ENCODE measurements around the gene C16orf89. TPM values are rescaled to one million over a fixed set of nuclear protein-coding genes. Genes with fewer than 3 reads are reported as not detected.

The C16orf89 gene
- total and polyA plus RNA-seq, 10 of the 15 experiments (the other 5 are each of a cell fraction or from before 2014, with no cell fraction given) = not detected

DNA sequence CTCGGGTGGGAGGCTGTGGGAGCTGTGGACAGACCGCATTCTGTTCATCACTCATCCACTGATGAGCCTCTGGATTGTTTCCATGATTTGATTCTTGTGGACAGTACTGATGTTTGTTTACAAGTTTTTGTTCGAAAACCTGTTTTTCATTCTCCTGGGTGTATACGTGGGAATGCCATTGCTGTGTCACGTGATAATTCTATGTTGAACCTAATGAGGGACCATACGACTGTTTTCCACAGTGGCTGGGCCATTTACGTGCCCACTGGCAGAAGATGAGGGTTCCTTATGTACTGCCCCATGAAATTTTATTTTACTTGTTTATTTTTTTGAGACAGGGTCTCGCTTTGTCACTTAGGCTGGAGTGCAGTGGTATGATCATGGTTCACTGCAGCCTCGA, 3.3 kb upstream of the C16orf89 start (continued):
- TF ChIP-seq, protein P1, sequence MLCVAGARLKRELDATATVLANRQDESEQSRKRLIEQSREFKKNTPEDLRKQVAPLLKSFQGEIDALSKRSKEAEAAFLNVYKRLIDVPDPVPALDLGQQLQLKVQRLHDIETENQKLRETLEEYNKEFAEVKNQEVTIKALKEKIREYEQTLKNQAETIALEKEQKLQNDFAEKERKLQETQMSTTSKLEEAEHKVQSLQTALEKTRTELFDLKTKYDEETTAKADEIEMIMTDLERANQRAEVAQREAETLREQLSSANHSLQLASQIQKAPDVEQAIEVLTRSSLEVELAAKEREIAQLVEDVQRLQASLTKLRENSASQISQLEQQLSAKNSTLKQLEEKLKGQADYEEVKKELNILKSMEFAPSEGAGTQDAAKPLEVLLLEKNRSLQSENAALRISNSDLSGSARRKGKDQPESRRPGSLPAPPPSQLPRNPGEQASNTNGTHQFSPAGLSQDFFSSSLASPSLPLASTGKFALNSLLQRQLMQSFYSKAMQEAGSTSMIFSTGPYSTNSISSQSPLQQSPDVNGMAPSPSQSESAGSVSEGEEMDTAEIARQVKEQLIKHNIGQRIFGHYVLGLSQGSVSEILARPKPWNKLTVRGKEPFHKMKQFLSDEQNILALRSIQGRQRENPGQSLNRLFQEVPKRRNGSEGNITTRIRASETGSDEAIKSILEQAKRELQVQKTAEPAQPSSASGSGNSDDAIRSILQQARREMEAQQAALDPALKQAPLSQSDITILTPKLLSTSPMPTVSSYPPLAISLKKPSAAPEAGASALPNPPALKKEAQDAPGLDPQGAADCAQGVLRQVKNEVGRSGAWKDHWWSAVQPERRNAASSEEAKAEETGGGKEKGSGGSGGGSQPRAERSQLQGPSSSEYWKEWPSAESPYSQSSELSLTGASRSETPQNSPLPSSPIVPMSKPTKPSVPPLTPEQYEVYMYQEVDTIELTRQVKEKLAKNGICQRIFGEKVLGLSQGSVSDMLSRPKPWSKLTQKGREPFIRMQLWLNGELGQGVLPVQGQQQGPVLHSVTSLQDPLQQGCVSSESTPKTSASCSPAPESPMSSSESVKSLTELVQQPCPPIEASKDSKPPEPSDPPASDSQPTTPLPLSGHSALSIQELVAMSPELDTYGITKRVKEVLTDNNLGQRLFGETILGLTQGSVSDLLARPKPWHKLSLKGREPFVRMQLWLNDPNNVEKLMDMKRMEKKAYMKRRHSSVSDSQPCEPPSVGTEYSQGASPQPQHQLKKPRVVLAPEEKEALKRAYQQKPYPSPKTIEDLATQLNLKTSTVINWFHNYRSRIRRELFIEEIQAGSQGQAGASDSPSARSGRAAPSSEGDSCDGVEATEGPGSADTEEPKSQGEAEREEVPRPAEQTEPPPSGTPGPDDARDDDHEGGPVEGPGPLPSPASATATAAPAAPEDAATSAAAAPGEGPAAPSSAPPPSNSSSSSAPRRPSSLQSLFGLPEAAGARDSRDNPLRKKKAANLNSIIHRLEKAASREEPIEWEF (IDR thresholded peaks at IDR 0.05; ENCODE audit: insufficient replicate concordance, low read depth, low read length) = no peak

DNA sequence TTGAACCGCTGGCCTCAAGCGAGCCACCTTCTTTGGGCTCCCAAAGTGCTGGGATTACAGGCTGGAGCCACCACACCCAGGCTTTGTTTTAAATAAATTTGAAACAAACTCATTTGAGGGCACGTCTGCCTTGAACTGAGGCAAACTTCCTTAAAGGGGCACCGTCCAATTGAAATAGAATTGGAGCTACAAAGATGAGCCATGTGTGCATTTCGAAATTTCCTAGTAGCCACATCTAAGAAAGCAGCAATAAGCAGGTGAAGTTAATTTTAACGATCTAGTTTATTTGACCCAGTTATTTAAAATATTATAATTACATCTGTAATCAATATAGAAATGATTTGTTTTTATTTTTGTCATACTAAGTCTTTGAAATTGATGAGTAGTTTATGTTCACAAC, 755 bp upstream of the C16orf89 start:
- Histone ChIP-seq H3K4me1 (ENCODE audit: control insufficient read depth, insufficient read depth, low read length) (peaks cover 21% of the 10 kb centered on the region), H3K9ac (ENCODE audit: control insufficient read depth, insufficient read depth, low read length) (no peak overlapping the region), H4K20me1 (ENCODE audit: control insufficient read depth, insufficient read depth) (no peaks in the 10 kb centered on the region), H3K4me2 (ENCODE audit: control insufficient read depth, insufficient read depth) (no peak overlapping the region), H3K79me2 (ENCODE audit: control insufficient read depth, insufficient read depth, low read length) (no peaks in the 10 kb centered on the region), H3K4me3 (no peak overlapping the region), H3K36me3 (ENCODE audit: control insufficient read depth in 2 of 2, insufficient read depth in 2 of 2, low read length in 1 of 2) (no peaks in the 10 kb centered on the region), H2AFZ (ENCODE audit: control insufficient read depth, low read depth, low read length) (no peak overlapping the region), H3K27me3 (replicated peaks in 1 of 2; ENCODE audit: control insufficient read depth in 2 of 2, insufficient read depth in 2 of 2, low read length in 1 of 2) (no peaks in the 10 kb centered on the region; a peak in 1 of 4 replicates), H3K27ac (ENCODE audit: control insufficient read depth, insufficient read depth) (no peak overlapping the region), H3K9me3 (replicated peaks; ENCODE audit: control insufficient read depth, insufficient read depth, low read length) (no peaks in the 10 kb centered on the region; the same call in 2 of the 3 replicates)
- ChIA-PET RAD21 (ENCODE audit: unreplicated experiment) (no interaction called here), CTCF (interaction anchor here (0.6 to 1.2 kb wide), 2 partner anchors 18 to 301 kb away, joined by 4 read pairs; no protein-coding TSS in a partner anchor), POLR2A (no interaction called here), SMC1A (ENCODE audit: uncharacterized antibody, unreplicated experiment) (no interaction called here)
- no peak for TF ChIP-seq RAD51 (IDR thresholded peaks at IDR 0.05)
- no peak for TF ChIP-seq NFYA (IDR thresholded peaks at IDR 0.05; ENCODE audit: borderline replicate concordance, low read depth, low read length)
- no peak for TF ChIP-seq TCF7 (IDR thresholded peaks at IDR 0.05; ENCODE audit: borderline replicate concordance)
- TF ChIP-seq RELA (IDR thresholded peaks at IDR 0.05; ENCODE audit: borderline replicate concordance, partially characterized antibody) = no peak
- no peak for TF ChIP-seq BACH1 (IDR thresholded peaks at IDR 0.05; ENCODE audit: borderline replicate concordance)
- no peak for TF ChIP-seq HDAC2 (IDR thresholded peaks at IDR 0.05)
- TF ChIP-seq, protein P2, sequence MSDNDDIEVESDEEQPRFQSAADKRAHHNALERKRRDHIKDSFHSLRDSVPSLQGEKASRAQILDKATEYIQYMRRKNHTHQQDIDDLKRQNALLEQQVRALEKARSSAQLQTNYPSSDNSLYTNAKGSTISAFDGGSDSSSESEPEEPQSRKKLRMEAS (IDR thresholded peaks at IDR 0.05; ENCODE audit: low read depth, low read length) = no peak
- ATAC-seq = no peak
- intact Hi-C loops (cut with micrococcal nuclease; ENCODE audit: unreplicated experiment) (loop anchor here (10.0 kb wide), 1 partner anchor 92 kb away; no protein-coding TSS in a partner anchor), in situ Hi-C loops (cut with MboI) (no loop called here)
- BruUV-seq (replicated peaks) = no TSS peak
- FAIRE-seq = no peak
- WGBS (ENCODE audit: insufficient coverage, insufficient replicate concordance, low lambda C conversion rate, missing lambda C conversion rate) = 46% methylated on average over 6 of the region's 6 CpGs
- no peak for DNase-seq (ENCODE audit: low read depth, low spot score)

Measured in GM12878 (cell line).